ENCODE results near the gene KIF5C. TPM values are rescaled to one million over a fixed set of nuclear protein-coding genes. Genes with fewer than 3 reads are reported as not detected.

KIF5C gene
- total RNA-seq, 1 experiment from 2014 or later, result 1.6 TPM

DNA sequence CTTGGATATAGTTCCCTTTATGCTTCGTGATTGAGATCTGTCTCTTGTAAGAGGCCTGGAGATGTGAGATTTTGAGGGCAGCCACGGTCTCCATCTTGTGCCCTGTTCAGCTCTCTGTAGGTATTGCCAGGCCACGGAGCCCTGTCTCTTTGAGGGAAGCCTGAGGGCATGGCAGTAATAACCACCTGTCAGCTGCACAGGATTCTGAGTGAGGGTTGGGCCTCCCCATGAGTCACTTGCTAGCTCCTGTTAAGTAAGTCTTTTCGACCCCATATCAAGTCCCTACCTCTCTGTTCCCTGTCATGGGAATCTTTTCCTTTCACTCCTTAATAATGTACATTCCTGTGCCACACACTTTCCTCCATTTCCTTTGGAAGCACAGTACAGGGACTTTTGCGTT lies 183.9 kb downstream of the KIF5C start:
- TF ChIP-seq, protein P1, sequence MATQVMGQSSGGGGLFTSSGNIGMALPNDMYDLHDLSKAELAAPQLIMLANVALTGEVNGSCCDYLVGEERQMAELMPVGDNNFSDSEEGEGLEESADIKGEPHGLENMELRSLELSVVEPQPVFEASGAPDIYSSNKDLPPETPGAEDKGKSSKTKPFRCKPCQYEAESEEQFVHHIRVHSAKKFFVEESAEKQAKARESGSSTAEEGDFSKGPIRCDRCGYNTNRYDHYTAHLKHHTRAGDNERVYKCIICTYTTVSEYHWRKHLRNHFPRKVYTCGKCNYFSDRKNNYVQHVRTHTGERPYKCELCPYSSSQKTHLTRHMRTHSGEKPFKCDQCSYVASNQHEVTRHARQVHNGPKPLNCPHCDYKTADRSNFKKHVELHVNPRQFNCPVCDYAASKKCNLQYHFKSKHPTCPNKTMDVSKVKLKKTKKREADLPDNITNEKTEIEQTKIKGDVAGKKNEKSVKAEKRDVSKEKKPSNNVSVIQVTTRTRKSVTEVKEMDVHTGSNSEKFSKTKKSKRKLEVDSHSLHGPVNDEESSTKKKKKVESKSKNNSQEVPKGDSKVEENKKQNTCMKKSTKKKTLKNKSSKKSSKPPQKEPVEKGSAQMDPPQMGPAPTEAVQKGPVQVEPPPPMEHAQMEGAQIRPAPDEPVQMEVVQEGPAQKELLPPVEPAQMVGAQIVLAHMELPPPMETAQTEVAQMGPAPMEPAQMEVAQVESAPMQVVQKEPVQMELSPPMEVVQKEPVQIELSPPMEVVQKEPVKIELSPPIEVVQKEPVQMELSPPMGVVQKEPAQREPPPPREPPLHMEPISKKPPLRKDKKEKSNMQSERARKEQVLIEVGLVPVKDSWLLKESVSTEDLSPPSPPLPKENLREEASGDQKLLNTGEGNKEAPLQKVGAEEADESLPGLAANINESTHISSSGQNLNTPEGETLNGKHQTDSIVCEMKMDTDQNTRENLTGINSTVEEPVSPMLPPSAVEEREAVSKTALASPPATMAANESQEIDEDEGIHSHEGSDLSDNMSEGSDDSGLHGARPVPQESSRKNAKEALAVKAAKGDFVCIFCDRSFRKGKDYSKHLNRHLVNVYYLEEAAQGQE (IDR thresholded peaks at IDR 0.05; ENCODE audit: insufficient read depth in 1 of 2, low read depth in 2 of 2, low read length in 1 of 2), result no peak
- TF ChIP-seq, protein P2, sequence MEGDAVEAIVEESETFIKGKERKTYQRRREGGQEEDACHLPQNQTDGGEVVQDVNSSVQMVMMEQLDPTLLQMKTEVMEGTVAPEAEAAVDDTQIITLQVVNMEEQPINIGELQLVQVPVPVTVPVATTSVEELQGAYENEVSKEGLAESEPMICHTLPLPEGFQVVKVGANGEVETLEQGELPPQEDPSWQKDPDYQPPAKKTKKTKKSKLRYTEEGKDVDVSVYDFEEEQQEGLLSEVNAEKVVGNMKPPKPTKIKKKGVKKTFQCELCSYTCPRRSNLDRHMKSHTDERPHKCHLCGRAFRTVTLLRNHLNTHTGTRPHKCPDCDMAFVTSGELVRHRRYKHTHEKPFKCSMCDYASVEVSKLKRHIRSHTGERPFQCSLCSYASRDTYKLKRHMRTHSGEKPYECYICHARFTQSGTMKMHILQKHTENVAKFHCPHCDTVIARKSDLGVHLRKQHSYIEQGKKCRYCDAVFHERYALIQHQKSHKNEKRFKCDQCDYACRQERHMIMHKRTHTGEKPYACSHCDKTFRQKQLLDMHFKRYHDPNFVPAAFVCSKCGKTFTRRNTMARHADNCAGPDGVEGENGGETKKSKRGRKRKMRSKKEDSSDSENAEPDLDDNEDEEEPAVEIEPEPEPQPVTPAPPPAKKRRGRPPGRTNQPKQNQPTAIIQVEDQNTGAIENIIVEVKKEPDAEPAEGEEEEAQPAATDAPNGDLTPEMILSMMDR (IDR thresholded peaks at IDR 0.05), result no peak
- TF ChIP-seq SIN3A (IDR thresholded peaks at IDR 0.05; ENCODE audit: borderline replicate concordance, insufficient read depth, low read depth, low read length), result no peak
- no peaks in the 10 kb centered on the region for H3K27me3 ChIP-seq (ENCODE audit: control insufficient read depth, insufficient read depth, low read length)
- intact Hi-C loops (cut with micrococcal nuclease; ENCODE audit: unreplicated experiment) (no loop called here), in situ Hi-C loops (cut with HindIII; ENCODE audit: low pct_unique_long_range_greater_than_20kb, low sequenced_read_pairs) (no loop called here)
- ATAC-seq (no peak), DNase-seq (ENCODE audit: low read depth, low spot score) (no peak)
- H3K36me3 ChIP-seq (ENCODE audit: control insufficient read depth, insufficient read depth, low read length), result no peaks in the 10 kb centered on the region
- ChIA-PET POLR2A (interaction anchor here (0.6 kb wide), 1 partner anchor 335 kb away, joined by 3 read pairs; no protein-coding TSS in a partner anchor), CTCF (no interaction called here)
- H3K4me1 ChIP-seq (ENCODE audit: control insufficient read depth, insufficient read depth, low read length), result no peaks in the 10 kb centered on the region
- no peaks in the 10 kb centered on the region for H3K9me3 ChIP-seq (ENCODE audit: control insufficient read depth, insufficient read depth, low read depth, low read length)
- no TSS peak for BruUV-seq (replicated peaks)
- no peak overlapping the region for H3K4me3 ChIP-seq (ENCODE audit: low read depth in 2 of 2, low read length in 2 of 2)
- no peak overlapping the region for H3K27ac ChIP-seq (ENCODE audit: low read length)

DNA sequence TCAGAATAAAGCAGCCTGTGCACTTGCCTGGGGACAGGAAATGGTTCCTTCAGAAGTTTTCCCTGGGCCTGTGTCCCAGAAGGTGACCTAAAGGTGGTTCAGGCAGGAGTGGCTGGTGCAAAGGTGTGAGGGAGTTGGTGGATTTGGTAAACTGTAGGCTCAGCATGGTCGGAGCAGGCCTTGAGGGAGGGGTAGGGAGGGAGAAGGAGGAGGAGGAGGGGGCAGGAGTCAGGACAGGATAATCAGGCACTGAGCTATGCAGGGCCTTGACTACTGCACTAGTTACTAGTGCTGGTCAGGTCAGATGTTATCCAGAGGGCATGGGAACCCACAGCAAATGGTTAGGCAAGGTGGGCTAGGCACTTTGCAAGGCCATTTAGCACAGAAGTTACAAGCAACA lies 184.8 kb downstream of the KIF5C start:
- Histone ChIP-seq H3K4me3 (ENCODE audit: low read depth in 2 of 2, low read length in 2 of 2) (no peak overlapping the region), H3K9me3 (ENCODE audit: control insufficient read depth, insufficient read depth, low read depth, low read length) (no peaks in the 10 kb centered on the region), H3K27me3 (ENCODE audit: control insufficient read depth, insufficient read depth, low read length) (no peaks in the 10 kb centered on the region), H3K4me1 (ENCODE audit: control insufficient read depth, insufficient read depth, low read length) (no peaks in the 10 kb centered on the region), H3K36me3 (ENCODE audit: control insufficient read depth, insufficient read depth, low read length) (no peaks in the 10 kb centered on the region), H3K27ac (ENCODE audit: low read length) (no peak overlapping the region)
- intact Hi-C loops (cut with micrococcal nuclease; ENCODE audit: unreplicated experiment), result no loop called here
- ChIA-PET POLR2A (no interaction called here), CTCF (no interaction called here)
- TF ChIP-seq, protein P2 (IDR thresholded peaks at IDR 0.05), result no peak
- TF ChIP-seq SIN3A (IDR thresholded peaks at IDR 0.05; ENCODE audit: borderline replicate concordance, insufficient read depth, low read depth, low read length), result no peak
- no peak for TF ChIP-seq POLR2AphosphoS5 (IDR thresholded peaks at IDR 0.05; ENCODE audit: low read depth, low read length)
- TF ChIP-seq, protein P1 (IDR thresholded peaks at IDR 0.05; ENCODE audit: insufficient read depth in 1 of 2, low read depth in 2 of 2, low read length in 1 of 2), result no peak
- TF ChIP-seq TCF7L2 (IDR thresholded peaks at IDR 0.05; ENCODE audit: low read depth, low read length), result no peak
- BruUV-seq (replicated peaks), result no TSS peak
- DNase-seq (ENCODE audit: low read depth, low spot score), result no peak
- no peak for ATAC-seq
- in situ Hi-C loops (cut with HindIII; ENCODE audit: low pct_unique_long_range_greater_than_20kb, low sequenced_read_pairs), result no loop called here

Data from Panc1 (cell line).